ENCODE results near the gene ZNF408. TPM values are rescaled to one million over a fixed set of nuclear protein-coding genes. Genes with fewer than 3 reads are reported as not detected.

The ZNF408 gene
- polyA plus RNA-seq, 1 experiment, result 6.9 TPM

GRCh38 chr11:46741600-46742484, 41.0 kb downstream of the ZNF408 start:
- CTCF ChIA-PET, result no interaction called here

GRCh38 chr11:46743043-46743442, 42.2 kb downstream of the ZNF408 start:
- ChIA-PET POLR2A (no interaction called here), CTCF (interaction anchor here (0.5 kb wide), 1 partner anchor 997 kb away, joined by 3 read pairs; no protein-coding TSS in a partner anchor)
- H3K36me3 ChIP-seq (ENCODE audit: control insufficient read depth, insufficient read depth, low read length), result peaks cover 18% of the 10 kb centered on the region

More at GRCh38 chr11:46741600-46742484, 41.0 kb downstream of the ZNF408 start:
- peaks cover 17% of the 10 kb centered on the region for H3K36me3 ChIP-seq (ENCODE audit: control insufficient read depth, insufficient read depth, low read length)
- DNase-seq (ENCODE audit: low read depth), result no peak
- POLR2A ChIA-PET, result no interaction called here
- no peaks in the 10 kb centered on the region for H3K27me3 ChIP-seq (ENCODE audit: control insufficient read depth, insufficient read depth, low read length)
- no peak overlapping the region for H3K4me3 ChIP-seq (ENCODE audit: low read depth, low read length)
- TF ChIP-seq CTCF (IDR thresholded peaks at IDR 0.05; ENCODE audit: insufficient read depth, low read depth, low read length), result no peak

GRCh38 chr11:46743693-46744339, 43.0 kb downstream of the ZNF408 start:
- TF ChIP-seq CTCF (IDR thresholded peaks at IDR 0.05; ENCODE audit: insufficient read depth, low read depth, low read length), result no peak
- Histone ChIP-seq H3K36me3 (ENCODE audit: control insufficient read depth, insufficient read depth, low read length) (peaks cover 18% of the 10 kb centered on the region), H3K27me3 (ENCODE audit: control insufficient read depth, insufficient read depth, low read length) (no peaks in the 10 kb centered on the region), H3K4me3 (ENCODE audit: low read depth, low read length) (no peak overlapping the region)
- CTCF ChIA-PET, result interaction anchor here (0.5 to 1.2 kb wide), 2 partner anchors 8 to 43 kb away, joined by 5 to 6 read pairs; no protein-coding TSS in a partner anchor
- DNase-seq (ENCODE audit: low read depth), result no peak
- POLR2A ChIA-PET, result no interaction called here

More at GRCh38 chr11:46743043-46743442, 42.2 kb downstream of the ZNF408 start:
- no peak for TF ChIP-seq CTCF (IDR thresholded peaks at IDR 0.05; ENCODE audit: insufficient read depth, low read depth, low read length)
- Histone ChIP-seq H3K27me3 (ENCODE audit: control insufficient read depth, insufficient read depth, low read length) (no peaks in the 10 kb centered on the region), H3K4me3 (ENCODE audit: low read depth, low read length) (no peak overlapping the region)
- DNase-seq (ENCODE audit: low read depth), result no peak

GRCh38 chr11:46745328-46745727, 44.5 kb downstream of the ZNF408 start:
- ChIA-PET POLR2A (no interaction called here), CTCF (no interaction called here)
- H3K27me3 ChIP-seq (ENCODE audit: control insufficient read depth, insufficient read depth, low read length), result no peaks in the 10 kb centered on the region
- no peak for TF ChIP-seq CTCF (IDR thresholded peaks at IDR 0.05; ENCODE audit: insufficient read depth, low read depth, low read length)
- H3K36me3 ChIP-seq (ENCODE audit: control insufficient read depth, insufficient read depth, low read length), result peaks cover 19% of the 10 kb centered on the region
- H3K4me3 ChIP-seq (ENCODE audit: low read depth, low read length), result no peak overlapping the region
- no peak for DNase-seq (ENCODE audit: low read depth)

GRCh38 chr11:46745995-46746394, 45.2 kb downstream of the ZNF408 start:
- CTCF ChIA-PET, result no interaction called here
- TF ChIP-seq CTCF (IDR thresholded peaks at IDR 0.05; ENCODE audit: insufficient read depth, low read depth, low read length), result no peak
- Histone ChIP-seq H3K27me3 (ENCODE audit: control insufficient read depth, insufficient read depth, low read length) (no peaks in the 10 kb centered on the region), H3K36me3 (ENCODE audit: control insufficient read depth, insufficient read depth, low read length) (peaks cover 19% of the 10 kb centered on the region), H3K4me3 (ENCODE audit: low read depth, low read length) (no peak overlapping the region)
- POLR2A ChIA-PET, result no interaction called here
- no peak for DNase-seq (ENCODE audit: low read depth)

Measured in BJ (cell line).